Activated CD8-positive, alpha-beta memory T cell treated with anti-CD3 and anti-CD28 coated beads for 4 hours (primary cell): Measurements from ENCODE around the gene RETREG3.
"Not testable (repeated sequence)": the region's sequence is repeated elsewhere in the genome, so short reads cannot be mapped to it uniquely, and the experiment has no call there.

Experiments
- DNase-seq, 2 donors: peaks; one replicate each; pipeline ENCODE4 v3.0.0-alpha.2; 2020; ENCODE audit warnings: low read depth in 2 of 2

Gene RETREG3

DNA sequence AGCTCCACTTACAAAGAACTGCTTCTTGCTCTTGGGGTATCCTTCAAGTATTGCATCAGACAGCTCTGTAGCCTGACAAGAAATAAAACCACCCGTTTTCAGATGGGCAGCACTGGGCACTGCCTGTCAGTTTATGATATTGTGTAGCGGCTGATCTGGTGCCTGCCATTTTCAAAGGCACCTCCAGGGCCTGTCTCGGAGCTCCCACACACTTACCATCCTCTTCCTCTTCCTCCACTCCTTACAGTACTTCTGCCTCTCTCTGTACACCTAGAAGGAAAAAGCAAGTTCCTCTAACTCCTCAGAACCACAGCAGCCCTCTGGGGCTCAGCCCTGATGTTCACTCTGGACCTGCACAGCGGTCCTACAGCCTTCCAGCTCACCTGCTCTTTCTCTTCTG lies 36.1 kb downstream of the RETREG3 start:
- no peak for DNase-seq

DNA sequence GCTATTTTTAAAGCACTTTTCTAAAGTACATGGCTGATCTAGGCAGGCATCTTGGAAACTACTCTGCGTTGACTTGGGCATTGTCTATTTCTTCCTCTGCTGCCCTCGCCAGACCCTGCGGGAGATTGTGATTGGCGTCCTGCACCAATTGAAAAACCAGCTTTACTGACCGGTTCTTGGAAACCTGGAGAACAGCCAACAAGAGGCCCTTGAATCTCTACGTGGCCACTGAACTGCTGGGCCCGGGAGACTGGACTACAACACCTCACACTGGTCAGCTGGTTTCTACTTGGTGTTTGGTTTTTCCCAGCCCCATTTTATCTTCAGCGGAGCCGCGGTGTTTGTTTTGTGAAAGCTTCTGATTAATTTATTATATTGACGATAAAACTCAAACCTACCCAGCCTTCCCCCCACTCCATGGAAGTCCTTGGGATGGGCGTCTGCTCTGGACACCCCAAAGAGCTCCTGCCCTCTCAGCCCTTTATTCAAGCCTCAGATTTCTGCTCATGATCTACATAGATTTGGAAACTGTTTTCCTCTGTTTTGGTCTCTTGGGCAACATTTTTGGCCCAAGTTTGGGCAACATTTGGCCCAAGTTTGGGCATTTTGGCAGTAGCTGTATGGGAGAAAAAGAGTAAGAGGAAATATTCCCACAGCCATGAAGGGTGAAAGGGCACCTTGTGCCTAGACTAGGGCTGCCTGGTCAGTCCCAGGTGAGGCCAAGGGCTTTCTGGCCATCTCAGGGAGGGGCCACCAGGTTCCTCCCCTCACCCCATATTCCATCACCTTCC lies 37.5 kb downstream of the RETREG3 start:
- DNase-seq, result no peak

DNA sequence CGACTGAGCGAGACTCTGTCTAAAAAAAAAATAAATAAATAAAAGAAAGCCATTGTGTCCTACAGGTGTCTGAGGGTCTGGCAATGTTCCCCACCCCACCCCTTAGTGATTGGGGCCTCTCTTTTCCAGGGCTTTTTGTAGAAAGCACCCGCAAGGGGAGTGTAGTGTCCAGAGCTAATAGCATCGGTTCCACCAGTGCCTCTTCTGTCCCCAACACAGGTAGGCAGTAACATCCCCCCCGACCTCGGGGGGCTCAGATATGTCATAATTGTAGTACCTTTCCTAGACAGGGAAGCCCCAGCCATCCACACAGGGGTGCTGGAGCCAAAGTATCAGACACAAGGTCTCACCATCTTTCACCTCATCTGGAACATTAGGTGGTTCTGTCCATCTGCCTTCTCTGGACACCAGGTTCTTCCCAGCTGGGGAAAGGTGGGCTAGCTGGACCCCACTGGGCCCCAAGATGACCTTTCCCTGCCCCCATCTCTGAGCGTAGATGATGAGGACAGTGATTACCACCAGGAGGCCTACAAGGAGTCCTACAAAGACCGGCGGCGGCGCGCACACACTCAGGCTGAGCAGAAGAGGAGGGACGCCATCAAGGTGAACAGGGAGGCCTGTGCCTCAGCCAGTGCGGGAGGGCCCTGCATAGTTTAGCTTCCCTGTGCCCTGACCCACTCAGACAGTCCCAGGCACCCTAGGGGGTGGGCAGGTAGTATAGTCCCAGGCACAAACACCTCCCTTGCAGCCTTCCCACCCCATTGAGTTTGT lies 40.6 kb downstream of the RETREG3 start:
- no peak for DNase-seq

DNA sequence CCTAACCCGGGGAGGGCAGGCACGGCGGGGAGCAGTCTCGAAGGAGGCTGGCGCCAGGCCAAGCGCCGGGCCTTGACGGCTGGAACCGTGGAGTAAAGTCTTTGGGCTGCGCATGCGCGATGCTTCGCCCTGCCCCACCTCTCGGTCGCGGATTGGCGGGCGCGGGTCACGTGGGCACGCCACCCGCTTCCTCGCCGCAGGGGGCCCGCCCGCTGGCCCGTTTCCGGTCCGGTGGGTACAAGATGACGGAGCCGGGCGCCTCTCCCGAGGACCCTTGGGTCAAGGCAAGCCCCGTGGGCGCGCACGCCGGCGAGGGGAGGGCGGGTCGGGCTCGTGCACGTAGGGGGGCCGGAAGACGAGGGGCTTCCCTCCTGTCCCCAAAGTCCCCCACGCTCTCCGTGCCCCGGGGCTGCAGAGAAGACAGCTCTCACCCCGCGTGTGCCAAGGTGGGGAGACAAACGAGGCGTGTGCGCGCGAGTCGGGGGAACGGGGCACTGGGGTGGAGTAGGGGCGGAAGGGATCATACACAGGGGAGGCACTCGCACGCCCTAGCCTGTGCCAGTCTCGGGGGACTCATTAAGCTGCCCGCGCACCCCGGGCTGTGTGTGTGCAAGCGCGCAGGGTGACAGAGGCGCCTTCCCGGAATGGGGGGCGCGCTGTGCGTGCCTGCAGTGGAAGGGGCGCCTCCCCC lies 42.1 kb downstream of the RETREG3 start, which contains the start of gene MLX:
Gene MLX (plus strand): TSS at position 218 of the 691 bp plus-strand sequence. CDS start 25 bp downstream, at position 243.
- peak; percentile 82 to 86 for DNase-seq

DNA sequence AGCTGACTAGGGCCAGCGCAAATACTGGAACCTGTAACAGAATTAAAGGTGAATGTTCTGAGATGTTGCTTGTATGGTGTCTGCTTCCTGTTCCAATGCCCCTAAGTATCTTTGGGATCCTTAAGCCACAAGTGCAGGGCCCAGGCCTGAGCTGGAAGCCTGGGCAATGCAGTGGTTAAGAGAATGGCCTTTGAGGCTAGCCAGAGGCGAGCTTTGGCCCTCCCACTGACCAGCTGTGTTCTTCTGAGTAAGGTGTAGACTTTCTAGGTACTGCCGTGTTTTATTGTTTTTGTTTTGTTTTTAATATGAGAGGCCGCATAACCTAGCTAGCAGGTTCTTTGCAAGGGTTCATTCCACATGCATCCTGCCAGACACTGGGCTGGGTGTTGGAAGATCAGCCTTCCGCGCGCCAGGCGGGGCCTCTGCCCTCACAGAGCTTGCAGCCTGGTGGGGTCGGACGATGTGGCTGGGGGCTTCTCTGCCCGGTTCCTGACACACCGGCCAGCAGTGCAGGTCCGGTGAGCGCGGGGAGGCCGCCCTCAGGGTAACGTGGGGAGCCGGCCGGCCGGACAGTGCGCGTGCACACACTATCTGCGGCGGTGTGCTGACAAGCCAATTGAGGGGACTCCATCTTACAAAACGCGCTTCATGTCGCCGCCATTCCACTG lies 42.8 kb downstream of the RETREG3 start:
- no peak for DNase-seq

DNA sequence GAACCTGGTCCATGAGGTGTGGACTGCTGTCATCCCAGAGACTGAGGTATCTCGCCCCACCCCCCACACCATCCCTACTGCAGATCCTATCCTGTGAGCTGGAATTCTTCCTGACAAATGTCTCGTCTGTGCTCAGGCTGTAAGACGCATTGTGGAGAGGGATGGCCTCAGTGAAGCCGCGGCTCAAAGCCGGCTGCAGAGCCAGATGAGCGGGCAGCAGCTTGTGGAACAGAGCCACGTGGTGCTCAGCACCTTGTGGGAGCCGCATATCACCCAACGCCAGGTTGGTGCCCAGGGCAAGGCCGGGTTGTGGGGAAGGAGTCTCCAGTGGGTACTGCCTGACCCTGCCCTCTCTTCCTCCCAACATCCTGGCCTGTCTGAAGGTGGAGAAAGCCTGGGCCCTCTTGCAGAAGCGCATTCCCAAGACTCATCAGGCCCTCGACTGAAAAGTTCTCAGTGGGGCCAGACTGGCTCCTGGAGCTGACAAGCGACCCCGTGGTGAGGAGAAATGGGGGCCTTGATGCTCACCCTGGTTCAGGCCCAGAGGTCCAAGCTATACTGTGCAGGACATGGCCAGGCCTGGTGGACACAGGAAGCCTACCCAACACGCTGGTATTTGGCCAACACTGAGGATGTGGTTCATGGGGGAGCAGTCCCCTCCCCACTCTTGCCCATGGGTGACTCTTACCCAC lies 43.5 kb downstream of the RETREG3 start:
- no peak for DNase-seq

DNA sequence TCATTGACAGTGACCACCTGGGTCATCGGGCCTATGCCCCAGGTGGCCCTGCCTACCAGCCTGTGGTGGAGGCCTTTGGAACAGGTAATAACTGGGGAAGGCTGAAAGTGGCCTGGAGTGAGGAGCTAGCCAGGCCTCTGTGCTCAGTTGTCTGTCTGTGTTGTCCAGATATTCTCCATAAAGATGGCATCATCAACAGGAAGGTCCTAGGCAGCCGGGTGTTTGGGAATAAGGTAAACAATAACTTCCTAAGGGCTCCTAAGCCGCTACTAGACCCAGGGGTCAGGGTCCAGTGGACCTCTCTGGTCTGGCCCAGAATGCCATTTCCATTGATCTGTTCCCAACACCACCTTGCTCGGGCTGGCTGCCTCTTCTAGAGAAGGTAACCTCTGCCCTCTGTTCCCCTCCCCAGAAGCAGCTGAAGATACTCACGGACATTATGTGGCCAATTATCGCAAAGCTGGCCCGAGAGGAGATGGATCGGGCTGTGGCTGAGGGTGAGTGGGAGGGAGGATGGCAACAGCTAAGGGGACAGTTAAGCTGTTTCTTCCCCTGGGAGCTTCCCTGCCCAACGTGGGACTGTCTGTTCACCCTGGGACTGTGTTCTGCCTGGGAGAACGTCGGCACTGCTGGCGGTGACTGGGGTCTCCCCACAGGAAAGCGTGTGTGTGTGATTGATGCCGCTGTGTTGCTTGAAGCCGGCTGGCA lies 44.2 kb downstream of the RETREG3 start:
- no peak for DNase-seq

DNA sequence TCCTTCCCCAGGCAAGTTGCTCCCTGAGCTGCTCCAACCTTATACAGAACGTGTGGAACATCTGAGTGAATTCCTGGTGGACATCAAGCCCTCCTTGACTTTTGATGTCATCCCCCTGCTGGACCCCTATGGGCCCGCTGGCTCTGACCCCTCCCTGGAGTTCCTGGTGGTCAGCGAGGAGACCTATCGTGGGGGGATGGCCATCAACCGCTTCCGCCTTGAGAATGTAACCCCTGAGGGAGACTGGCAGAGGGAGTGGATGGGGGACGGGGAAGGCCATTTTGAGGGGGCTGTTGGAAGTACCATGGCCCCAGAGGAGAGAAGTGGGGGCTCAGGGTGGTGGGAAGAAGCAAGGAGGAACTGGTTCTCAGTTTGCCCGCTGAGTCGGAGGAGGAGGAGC lies 45.2 kb downstream of the RETREG3 start:
- DNase-seq, result no peak

DNA sequence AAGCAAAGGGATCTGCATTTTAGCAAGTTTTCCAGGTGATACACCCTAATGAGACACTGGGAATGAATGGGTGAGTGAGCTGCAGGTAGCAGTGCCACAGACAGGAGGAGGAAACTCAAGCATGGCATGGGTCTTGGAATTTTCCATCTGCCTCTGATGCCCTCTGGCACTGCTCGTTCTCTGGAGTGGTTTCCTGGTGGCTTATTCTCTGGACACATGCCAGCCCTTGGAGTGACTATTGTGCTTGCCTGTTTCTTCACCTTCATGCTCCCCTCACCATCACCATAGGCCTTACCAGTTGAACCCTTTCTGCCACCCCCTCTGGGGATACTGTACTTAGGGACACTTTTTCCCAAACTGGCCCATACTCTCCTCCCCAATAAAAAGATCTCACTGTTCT lies 45.6 kb downstream of the RETREG3 start:
- DNase-seq, result no peak

DNA sequence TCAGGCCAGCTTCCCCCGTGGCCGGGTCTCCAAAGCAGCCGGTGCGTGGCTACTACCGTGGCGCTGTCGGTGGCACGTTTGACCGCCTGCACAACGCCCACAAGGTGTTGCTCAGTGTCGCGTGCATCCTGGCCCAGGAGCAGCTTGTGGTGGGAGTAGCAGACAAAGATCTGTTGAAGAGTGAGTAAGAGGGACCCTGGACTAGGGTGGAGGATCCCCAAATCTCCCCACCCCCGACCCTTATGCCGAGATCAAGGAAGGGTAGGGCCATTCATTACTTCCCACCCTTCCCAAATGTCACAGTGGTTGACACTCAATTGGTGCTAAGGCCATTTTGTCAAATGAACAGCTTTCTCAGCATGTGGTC lies 46.0 kb downstream of the RETREG3 start:
- DNase-seq, result no peak

DNA sequence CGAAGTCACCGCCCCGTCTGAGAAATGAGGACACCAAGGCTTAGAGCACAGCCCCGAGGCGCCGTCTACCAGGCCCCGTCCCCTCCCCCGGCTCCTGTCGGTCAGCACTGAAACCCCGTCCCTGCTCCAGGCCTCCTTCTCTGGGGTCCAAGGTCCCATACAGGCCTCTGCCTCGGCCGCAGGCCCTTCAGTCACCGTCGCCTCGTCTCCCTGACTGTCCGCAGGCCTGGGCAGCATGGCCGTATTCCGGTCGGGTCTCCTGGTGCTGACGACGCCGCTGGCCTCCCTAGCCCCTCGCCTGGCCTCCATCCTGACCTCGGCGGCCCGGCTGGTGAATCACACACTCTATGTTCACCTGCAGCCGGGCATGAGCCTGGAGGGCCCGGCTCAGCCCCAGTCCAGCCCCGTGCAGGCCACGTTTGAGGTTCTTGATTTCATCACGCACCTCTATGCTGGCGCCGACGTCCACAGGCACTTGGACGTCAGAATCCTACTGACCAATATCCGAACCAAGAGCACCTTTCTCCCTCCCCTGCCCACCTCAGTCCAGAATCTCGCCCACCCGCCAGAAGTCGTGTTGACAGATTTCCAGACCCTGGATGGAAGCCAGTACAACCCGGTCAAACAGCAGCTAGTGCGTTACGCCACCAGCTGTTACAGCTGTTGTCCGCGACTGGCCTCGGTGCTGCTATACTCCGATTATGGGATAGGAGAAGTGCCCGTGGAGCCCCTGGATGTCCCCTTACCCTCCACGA lies 46.6 kb downstream of the RETREG3 start:
- DNase-seq, result no peak

DNA sequence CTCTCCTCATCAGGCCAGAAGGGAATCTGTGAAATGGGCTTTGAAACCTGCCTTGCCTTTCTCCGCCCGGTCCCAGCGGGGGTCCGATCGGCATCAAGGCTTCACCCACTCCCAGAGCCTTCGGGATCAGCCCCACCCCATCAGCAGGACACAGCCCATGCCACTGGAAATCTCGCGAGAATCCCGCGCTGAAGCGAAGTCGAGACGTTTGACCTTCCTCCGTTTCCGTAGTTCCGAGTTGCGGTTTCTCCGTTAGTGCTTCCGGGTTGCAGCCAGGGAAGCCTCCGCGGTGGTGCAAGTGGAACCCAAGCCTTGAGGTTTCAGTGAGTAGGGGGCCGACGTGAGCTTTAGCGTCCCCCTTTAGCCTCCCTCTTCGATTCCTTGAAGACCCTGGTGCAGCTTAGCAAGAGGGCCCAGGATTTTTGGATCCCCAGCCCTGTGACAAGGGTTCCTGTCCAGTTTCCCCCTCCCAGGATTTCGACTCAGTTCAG lies 47.2 kb downstream of the RETREG3 start, which contains the start of gene COASY:
Gene COASY (plus strand): TSS at position 252 of the 491 bp plus-strand sequence. CDS start 475 bp downstream, outside the sequence.
- DNase-seq, result peak; percentile 85 to 88

DNA sequence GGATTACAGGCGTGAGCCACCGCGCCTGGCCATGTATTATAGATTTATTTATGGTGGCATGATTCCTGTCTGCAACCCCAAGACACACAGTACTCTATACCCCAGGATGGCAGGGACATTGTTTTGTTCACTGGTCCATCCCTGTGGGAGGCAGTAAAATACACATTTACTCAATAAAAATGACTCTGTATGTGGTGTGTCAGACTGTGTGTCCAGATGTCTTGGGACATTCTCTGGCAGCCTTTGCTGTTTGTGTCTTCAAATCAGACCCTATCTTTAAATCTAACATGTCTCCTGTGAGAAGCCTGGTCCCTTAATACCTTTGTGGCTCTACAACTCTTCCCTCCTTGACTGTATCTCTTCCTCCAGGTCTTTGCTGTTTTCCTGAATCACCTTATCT lies 48.9 kb downstream of the RETREG3 start:
- DNase-seq, result no peak

DNA sequence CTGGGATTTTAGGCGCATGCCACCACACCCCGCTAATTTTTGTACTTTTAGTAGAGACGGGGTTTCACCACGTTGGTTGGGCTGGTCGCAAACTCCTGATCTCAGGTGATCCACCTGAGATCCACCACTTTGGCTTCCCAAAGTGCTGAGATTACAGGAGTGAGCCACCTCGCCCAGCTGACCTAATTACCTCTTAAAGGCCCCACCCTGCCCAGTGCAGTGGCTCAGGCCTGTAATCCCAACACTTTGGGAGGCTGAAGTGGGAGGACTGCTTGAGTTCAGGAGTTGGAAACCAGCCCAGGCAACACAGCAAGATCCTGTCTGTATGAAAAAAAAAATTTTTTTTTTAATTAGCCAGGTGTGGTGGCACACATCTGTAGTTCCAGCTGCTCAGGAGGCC lies 50.1 kb downstream of the RETREG3 start:
- DNase-seq, result no peak

DNA sequence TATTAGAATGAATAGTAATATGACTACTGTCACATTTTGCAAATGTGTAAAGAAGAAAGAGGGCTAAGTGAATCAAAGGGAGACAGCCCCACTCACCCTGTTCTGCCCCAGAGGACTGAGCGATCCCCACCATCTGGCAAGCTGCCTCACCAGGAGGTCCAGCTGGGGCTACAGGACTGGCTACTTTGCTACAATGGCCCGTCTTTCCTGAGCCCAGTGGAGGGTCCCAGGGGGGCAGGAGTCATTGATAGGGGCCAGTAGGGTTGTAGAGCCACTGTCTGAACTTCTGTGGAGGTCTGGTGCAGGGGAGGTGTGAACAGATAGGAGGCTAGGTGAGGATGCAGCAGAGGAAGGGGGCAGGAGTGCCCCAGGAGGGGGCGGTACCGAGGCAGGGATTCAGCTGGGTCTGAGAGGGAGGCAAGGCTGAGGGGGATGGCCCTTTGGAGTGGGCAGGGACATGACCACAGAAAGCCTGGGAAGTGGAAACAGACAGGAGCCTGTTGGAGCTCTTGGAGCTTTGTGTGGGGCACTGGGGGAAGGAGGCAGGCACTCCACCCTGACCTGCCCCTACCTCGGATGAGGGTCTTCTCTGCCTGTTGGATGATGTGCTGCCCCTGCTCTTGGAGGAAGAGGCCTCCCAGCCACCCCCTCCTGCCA lies 53.1 kb downstream of the RETREG3 start:
- DNase-seq, result not testable (repeated sequence)

DNA sequence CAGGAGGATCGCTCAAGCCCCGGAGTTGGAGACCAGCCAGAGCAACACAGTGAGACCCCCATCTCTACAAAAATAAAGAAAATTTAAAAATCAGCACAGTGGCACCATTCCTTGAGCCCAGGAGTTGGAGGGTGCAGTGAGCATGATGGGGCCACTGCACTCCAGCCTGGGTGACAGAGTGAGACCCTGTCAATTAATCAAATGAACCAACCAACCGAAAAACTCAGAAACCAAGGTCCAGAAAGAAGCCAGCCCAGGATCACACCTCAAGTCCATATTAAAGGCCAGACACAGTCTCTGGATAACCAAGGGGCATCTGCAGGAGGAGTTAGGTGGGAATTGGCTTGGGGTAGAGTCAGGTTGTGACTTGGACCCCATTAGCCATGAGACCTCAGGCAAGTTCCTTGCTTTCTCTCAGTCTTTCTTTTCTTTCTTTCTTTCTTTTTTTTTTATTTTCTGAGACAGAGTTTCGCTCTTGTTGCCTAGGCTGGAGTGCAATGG lies 54.0 kb downstream of the RETREG3 start:
- no peak for DNase-seq

DNA sequence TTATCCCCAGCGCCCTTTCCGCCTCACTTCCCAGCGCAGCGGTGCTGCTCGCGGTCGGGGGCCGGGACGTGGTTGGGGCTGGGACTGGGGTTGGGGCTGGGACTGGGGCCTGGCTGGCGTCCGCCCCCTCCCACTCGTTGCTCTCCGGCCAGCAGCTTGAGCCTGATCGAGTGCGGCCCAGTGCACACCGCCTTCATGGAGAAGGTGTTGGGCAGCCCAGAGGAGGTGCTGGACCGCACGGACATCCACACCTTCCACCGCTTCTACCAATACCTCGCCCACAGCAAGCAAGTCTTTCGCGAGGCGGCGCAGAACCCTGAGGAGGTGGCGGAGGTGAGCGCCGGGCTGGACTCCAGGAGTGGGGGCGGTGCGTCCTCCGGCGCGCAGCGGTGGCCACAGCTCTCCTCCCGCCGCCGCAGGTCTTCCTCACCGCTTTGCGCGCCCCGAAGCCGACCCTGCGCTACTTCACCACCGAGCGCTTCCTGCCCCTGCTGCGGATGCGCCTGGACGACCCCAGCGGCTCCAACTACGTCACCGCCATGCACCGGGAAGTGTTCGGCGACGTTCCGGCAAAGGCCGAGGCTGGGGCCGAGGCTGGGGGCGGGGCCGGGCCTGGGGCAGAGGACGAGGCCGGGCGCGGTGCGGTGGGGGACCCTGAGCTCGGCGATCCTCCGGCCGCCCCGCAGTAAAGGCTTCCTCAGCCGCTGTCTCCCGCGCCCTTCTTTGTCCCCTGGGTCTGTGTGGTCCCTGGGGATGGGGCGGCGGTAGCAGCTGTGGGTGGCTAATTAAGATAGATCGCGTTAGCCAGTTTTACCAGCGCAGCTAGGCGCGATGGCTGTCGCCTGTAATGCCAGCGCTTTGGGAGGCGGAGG lies 54.7 kb downstream of the RETREG3 start:
- peak in 1 of 2 donors; percentile 47 for DNase-seq

DNA sequence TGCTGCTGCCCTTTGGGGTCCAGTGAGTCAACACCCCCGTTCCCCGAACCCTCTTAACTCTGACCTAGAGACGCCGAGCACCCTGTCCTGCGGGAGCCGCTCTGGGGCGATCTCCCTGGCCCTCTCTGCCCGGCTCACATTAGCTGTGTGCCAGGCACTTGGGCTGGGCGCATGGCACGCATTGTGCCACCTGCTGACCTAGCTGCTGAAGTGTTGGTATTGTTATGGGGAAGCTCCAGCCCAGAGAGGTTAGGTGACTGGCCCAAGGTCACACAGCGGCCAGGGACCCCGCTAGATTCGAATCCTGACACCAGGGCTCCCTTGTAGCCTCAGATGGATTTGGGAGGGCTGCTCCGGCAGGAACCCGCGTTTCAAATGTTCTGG lies 55.3 kb downstream of the RETREG3 start:
- DNase-seq, result no peak
